ENCODE data around the gene MYRIP. TPM values are rescaled to one million over a fixed set of nuclear protein-coding genes. Genes with fewer than 3 reads are reported as not detected.

Gene MYRIP
- total and polyA plus RNA-seq, 2 experiments from 2014 or later = 1.5 to 1.8 TPM

- no peak for TF ChIP-seq ZNF331 (CRISPR knock-in tag; IDR thresholded peaks at IDR 0.05; ENCODE audit: low read depth)
- TF ChIP-seq JUNB (IDR thresholded peaks at IDR 0.05; ENCODE audit: unreplicated experiment) = no peak
- TF ChIP-seq EZH2 (IDR thresholded peaks at IDR 0.05; ENCODE audit: low read depth, unreplicated experiment) = no peak
- TF ChIP-seq ZNF114 (CRISPR knock-in tag; IDR thresholded peaks at IDR 0.05) = no peak
- no peak for TF ChIP-seq REST (IDR thresholded peaks at IDR 0.05; ENCODE audit: unreplicated experiment)
- no peak for TF ChIP-seq STAT1 (IDR thresholded peaks at IDR 0.05; ENCODE audit: unreplicated experiment)
Observed at GRCh38 chr3:39760325-39760724, 49.1 kb upstream of the MYRIP start (continued).

- ATAC-seq = no peak
- Histone ChIP-seq H3K27me3 (ENCODE audit: insufficient read depth) (no peaks in the 10 kb centered on the region), H3K9me2 (ENCODE audit: insufficient read depth) (peaks cover 5% of the 10 kb centered on the region), H3F3A (replicated peaks; ENCODE audit: low read depth) (no peaks in the 10 kb centered on the region), H3K4me2 (no peak overlapping the region), H3K36me3 (ENCODE audit: insufficient read depth) (no peaks in the 10 kb centered on the region), H2AFZ (no peak overlapping the region), H3K27ac (ENCODE audit: low read depth) (no peak overlapping the region), H4K20me1 (replicated peaks; ENCODE audit: insufficient read depth) (no peaks in the 10 kb centered on the region), H3K79me2 (replicated peaks; ENCODE audit: insufficient read depth) (no peaks in the 10 kb centered on the region), H3K4me1 (ENCODE audit: insufficient read depth) (no peaks in the 10 kb centered on the region), H3K4me3 (no peak overlapping the region)
- Mint-ChIP-seq H3K36me3 (ENCODE audit: low read depth) (0 out of 3 replicates have a peak, but pooled peaks cover 5% of the 10 kb centered on the region), H3K9me3 (peaks cover 20% of the 10 kb centered on the region), H3K4me3 (no peak overlapping the region), H3K27me3 (ENCODE audit: insufficient read depth, low read depth, poor library complexity) (no peaks in the 10 kb centered on the region), H3K27ac (no peak overlapping the region), H3K4me1 (no peaks in the 10 kb centered on the region)
- TF ChIP-seq STAT1 (IDR thresholded peaks at IDR 0.05; ENCODE audit: unreplicated experiment) = no peak
- no peak for DNase-seq (ENCODE audit: low spot score)
Observed at GRCh38 chr3:39762537-39763070, 46.8 kb upstream of the MYRIP start.

GRCh38 chr3:39763390-39763789 is 46.0 kb upstream of the MYRIP start:
- Histone ChIP-seq H3K27me3 (ENCODE audit: insufficient read depth) (no peaks in the 10 kb centered on the region), H3K79me2 (replicated peaks; ENCODE audit: insufficient read depth) (no peaks in the 10 kb centered on the region), H3K4me3 (no peak overlapping the region), H2AFZ (no peak overlapping the region), H3K4me2 (no peak overlapping the region), H3K4me1 (ENCODE audit: insufficient read depth) (no peaks in the 10 kb centered on the region), H3K36me3 (ENCODE audit: insufficient read depth) (no peaks in the 10 kb centered on the region), H3K27ac (ENCODE audit: low read depth) (no peak overlapping the region), H3K9me2 (ENCODE audit: insufficient read depth) (peaks cover 5% of the 10 kb centered on the region), H4K20me1 (replicated peaks; ENCODE audit: insufficient read depth) (no peaks in the 10 kb centered on the region), H3F3A (replicated peaks; ENCODE audit: low read depth) (no peaks in the 10 kb centered on the region)
- H3K4me3 Mint-ChIP-seq = no peak overlapping the region
- no peaks in the 10 kb centered on the region for H3K27me3 Mint-ChIP-seq (ENCODE audit: insufficient read depth, low read depth, poor library complexity)
- ATAC-seq (no peak), DNase-seq (ENCODE audit: low spot score) (no peak)
- H3K27ac Mint-ChIP-seq = no peak overlapping the region
- no peaks in the 10 kb centered on the region for H3K4me1 Mint-ChIP-seq
- TF ChIP-seq EZH2phosphoT487 (IDR thresholded peaks at IDR 0.05; ENCODE audit: unreplicated experiment) (no peak), ETS1 (IDR thresholded peaks at IDR 0.05) (no peak), NANOG (IDR thresholded peaks at IDR 0.05; ENCODE audit: borderline replicate concordance) (no peak), STAT1 (IDR thresholded peaks at IDR 0.05; ENCODE audit: unreplicated experiment) (no peak), EZH2 (IDR thresholded peaks at IDR 0.05; ENCODE audit: low read depth, unreplicated experiment) (no peak), CTCF (conservative IDR thresholded peaks at IDR 0.05; ENCODE audit: low read depth in 2 of 2) (no peak), JUNB (IDR thresholded peaks at IDR 0.05; ENCODE audit: unreplicated experiment) (no peak), CREB1 (CRISPR knock-in tag; IDR thresholded peaks at IDR 0.05; ENCODE audit: low read depth) (no peak), POLR2AphosphoS5 (IDR thresholded peaks at IDR 0.05; ENCODE audit: low read depth) (no peak), ZNF114 (CRISPR knock-in tag; IDR thresholded peaks at IDR 0.05) (no peak)
- H3K36me3 Mint-ChIP-seq (ENCODE audit: low read depth) = 0 out of 3 replicates have a peak, but pooled peaks cover 5% of the 10 kb centered on the region
- peaks cover 20% of the 10 kb centered on the region for H3K9me3 Mint-ChIP-seq
